GM21723 (cell line): ENCODE data around the gene ATAD1.
"Not testable (repeated sequence)": the region's sequence is repeated elsewhere in the genome, so short reads cannot be mapped to it uniquely, and the experiment has no call there.

Experiments used
- ATAC-seq: cut with Tn5 transposase; IDR thresholded peaks from one replicate; pipeline ENCODE4 v1.9.1; 2021; ENCODE audit warnings: mild to moderate bottlenecking, moderate library complexity; ENCODE audit not compliant: unreplicated experiment

The ATAD1 gene

GRCh38 chr10:87804939-87805569 lies 13.0 kb downstream of the ATAD1 start:
- no peak for ATAC-seq

GRCh38 chr10:87803831-87804230 lies 14.2 kb downstream of the ATAD1 start:
- no peak for ATAC-seq

DNA sequence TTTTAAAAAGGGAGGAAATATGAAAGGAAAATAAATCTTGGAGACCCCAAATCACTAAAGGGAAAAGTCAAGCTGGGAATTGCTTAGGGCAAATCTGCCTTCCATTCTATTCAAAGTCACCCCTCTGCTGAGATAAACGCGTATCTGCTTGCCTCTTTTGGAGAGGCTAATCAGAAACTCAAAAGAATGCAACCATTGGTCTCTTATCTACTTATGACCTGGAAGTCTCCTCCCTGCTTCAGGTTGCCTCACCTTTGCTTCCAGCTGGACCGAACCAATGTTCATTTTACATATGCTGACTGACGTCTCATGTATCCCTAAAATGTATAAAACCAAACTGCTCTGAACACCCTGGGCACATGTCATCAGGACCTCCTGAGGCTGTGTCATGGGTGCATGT lies 14.7 kb downstream of the ATAD1 start:
- ATAC-seq: no peak

DNA sequence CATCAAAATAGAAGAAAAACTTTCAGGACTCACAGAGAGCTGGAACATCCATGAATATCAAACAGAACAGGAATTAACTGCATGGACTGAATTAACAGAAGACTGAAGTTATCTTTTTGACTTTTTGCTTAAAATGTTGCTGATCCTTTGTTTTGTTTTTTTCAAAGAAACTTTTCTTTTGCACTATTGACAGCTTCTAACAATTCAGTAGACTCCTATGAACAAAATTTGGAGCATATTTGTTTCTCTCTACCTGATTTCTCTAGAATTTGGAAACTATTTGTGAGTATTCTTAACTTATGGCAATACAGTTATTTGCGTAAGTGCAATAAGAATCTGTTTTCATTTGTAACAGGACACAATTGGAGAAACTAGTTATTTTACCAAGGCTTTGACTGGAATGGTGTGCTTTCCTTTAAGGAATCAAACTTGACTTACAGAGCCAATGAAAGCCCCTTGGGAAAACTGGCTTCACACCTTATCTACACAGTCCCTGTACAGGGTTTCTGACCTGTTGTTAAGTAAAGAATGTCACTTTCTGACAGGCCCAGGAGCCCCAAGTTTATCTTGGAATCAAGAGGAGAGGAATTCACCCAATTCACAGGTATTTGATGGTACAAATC lies 16.1 kb downstream of the ATAD1 start:
- not testable (repeated sequence) for ATAC-seq

- no peak for ATAC-seq
Observed at GRCh38 chr10:87799860-87800259, 18.2 kb downstream of the ATAD1 start.

- no peak for ATAC-seq
Observed at GRCh38 chr10:87798082-87798481, 19.9 kb downstream of the ATAD1 start.

DNA sequence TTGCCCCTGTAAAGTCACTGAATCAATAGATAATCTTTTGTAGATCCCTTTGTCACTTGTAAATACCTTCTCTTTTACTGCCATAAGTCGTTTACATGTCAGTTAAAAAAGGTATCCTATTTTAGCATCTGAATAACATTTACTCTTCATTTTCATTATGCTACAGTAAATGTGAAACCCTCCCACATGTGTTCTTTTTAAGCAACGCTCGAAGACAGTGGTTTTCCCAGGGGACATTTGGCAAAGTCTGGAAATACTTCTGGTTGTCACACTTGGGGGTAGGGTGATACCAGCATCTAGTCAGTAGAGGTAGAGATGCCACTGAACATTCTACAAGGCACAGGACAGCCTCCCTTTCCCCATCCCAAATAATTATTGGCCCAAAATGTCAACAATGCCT lies 23.7 kb downstream of the ATAD1 start:
- peak; percentile 45 for ATAC-seq

- ATAC-seq: no peak
Observed at GRCh38 chr10:87790185-87790584, 27.8 kb downstream of the ATAD1 start.

GRCh38 chr10:87786421-87786820 lies 31.6 kb downstream of the ATAD1 start:
- ATAC-seq: no peak

GRCh38 chr10:87782721-87783120 lies 35.3 kb downstream of the ATAD1 start:
- no peak for ATAC-seq

DNA sequence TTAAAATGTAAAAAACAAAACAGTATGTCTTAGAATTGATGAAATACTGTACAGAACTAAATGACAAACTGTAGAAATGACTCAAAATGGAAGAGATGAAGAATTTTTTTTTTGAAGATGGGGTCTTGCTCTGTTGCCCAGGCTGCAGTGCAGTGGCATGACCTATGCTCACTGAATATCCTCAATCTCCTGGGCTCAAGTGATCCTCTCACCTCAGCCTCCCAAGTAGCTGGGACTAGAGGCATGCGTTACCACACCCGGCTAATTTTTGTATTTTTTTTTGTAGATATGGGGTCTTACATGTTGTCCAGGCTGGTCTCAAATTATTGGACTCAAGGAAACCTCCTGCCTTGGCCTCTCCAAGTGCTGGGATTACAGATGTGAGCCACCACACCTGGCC lies 36.5 kb downstream of the ATAD1 start:
- no peak for ATAC-seq

GRCh38 chr10:87776328-87776727 lies 41.7 kb downstream of the ATAD1 start:
- ATAC-seq: no peak

GRCh38 chr10:87775766-87776165 lies 42.3 kb downstream of the ATAD1 start:
- ATAC-seq: no peak

GRCh38 chr10:87771871-87772500 lies 46.0 kb downstream of the ATAD1 start:
- peak; percentile 52 for ATAC-seq

GRCh38 chr10:87767253-87767652 lies 50.8 kb downstream of the ATAD1 start:
- ATAC-seq: no peak

DNA sequence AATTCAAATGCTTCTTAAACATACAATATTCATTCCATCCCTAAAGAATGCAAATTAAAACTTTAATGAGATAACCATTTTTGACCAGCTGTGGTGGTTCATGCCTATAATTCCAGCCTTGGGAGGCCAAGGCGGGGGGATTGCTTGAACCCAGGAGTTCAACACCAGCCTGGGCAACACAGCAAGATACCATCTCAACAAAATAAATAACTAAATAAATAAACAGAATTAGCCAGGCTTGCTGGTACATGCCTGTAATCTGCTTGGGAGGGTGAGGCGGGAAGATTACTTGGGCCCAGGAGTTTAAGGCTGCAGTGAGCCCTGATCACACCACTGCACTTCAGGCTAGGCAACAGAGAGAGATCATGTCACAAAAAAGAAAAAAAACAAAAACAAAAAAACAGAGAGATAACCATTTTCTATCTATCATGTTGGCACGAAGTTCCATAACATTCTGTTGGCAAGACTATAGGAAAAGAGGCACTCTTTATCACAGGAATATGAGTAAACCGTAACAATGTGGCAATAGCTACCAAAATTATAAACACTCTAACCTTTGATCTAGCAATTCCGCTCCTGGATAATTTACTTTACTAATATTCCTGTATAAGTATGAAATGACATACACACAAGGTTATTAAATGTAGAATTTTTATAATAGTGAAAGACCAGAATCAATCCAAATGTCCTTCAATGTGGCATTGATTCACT lies 52.2 kb downstream of the ATAD1 start:
- no peak for ATAC-seq

GRCh38 chr10:87764072-87764934 lies 53.7 kb downstream of the ATAD1 start:
- no peak for ATAC-seq

- no peak for ATAC-seq
Observed at GRCh38 chr10:87763086-87763861, 54.8 kb downstream of the ATAD1 start.

- ATAC-seq: peak; percentile 71
Observed at GRCh38 chr10:87761892-87762291, 56.1 kb downstream of the ATAD1 start.

DNA sequence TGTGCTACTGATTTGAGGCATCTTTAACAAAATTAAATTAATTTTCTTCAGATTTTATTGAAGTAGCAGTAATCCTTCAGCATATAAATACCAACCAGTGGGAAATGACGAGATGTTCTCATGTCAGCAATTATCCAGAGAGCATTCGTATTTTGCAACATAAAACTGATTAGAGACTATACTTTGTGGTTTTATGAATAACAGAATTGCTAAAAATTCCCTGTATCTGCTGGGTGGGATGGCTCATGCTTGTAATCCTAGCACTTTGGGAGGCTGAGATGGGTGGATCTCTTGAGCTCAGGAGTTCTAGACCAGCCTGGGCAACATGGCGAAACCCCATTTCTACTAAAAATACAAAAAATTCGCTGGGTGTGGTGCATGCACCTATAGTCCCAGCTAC lies 56.9 kb downstream of the ATAD1 start:
- no peak for ATAC-seq
